Measurements from ENCODE around the gene PSMC3. TPM values are rescaled to one million over a fixed set of nuclear protein-coding genes. Genes with fewer than 3 reads are reported as not detected.

PSMC3 gene
- total RNA-seq, 1 experiment from 2014 or later = 222 TPM

- intact Hi-C loops (cut with micrococcal nuclease; ENCODE audit: unreplicated experiment) = no loop called here
- H3F3A ChIP-seq (ENCODE audit: insufficient read depth, low read depth) = no peaks in the 10 kb centered on the region
- no peaks in the 10 kb centered on the region for H3K4me1 ChIP-seq (replicated peaks; ENCODE audit: insufficient read depth)
- POLR2A ChIA-PET (ENCODE audit: unreplicated experiment) = no interaction called here
- CTCF ChIA-PET = no interaction called here
- no peak overlapping the region for H3K4me2 ChIP-seq
- no peaks in the 10 kb centered on the region for H4K20me1 ChIP-seq (ENCODE audit: insufficient read depth)
- peak in 1 of 2 experiments; percentile 6 for DNase-seq
- no peak overlapping the region for H2AFZ ChIP-seq
- TF ChIP-seq CTCF (conservative IDR thresholded peaks at IDR 0.05) (no peak), EZH2 (IDR thresholded peaks at IDR 0.05; ENCODE audit: low read depth) (no peak)
- H3K27ac ChIP-seq = no peak overlapping the region
- H3K36me3 ChIP-seq (ENCODE audit: low read depth) = no peaks in the 10 kb centered on the region
- H3K4me3 ChIP-seq = no peak overlapping the region
- no peaks in the 10 kb centered on the region for H3K9me3 ChIP-seq (ENCODE audit: insufficient read depth, low read depth)
- no peaks in the 10 kb centered on the region for H3K27me3 ChIP-seq (ENCODE audit: insufficient read depth, low read depth)
- no TSS peak for BruUV-seq (replicated peaks)
- no peaks in the 10 kb centered on the region for H3K9me2 ChIP-seq (ENCODE audit: insufficient read depth)
- H3K79me2 ChIP-seq (ENCODE audit: low read depth) = no peaks in the 10 kb centered on the region
Measured at GRCh38 chr11:47384498-47384897, 41.7 kb downstream of the PSMC3 start.

- POLR2A ChIA-PET (ENCODE audit: unreplicated experiment) = no interaction called here
- TF ChIP-seq CTCF (conservative IDR thresholded peaks at IDR 0.05) (no peak), EZH2 (IDR thresholded peaks at IDR 0.05; ENCODE audit: low read depth) (no peak)
- no peaks in the 10 kb centered on the region for H3K36me3 ChIP-seq (ENCODE audit: low read depth)
- H2AFZ ChIP-seq = no peak overlapping the region
- H3K9me3 ChIP-seq (ENCODE audit: insufficient read depth, low read depth) = no peaks in the 10 kb centered on the region
- no TSS peak for BruUV-seq (replicated peaks)
- H3K9me2 ChIP-seq (ENCODE audit: insufficient read depth) = no peaks in the 10 kb centered on the region
- no peaks in the 10 kb centered on the region for H3K79me2 ChIP-seq (ENCODE audit: low read depth)
- intact Hi-C loops (cut with micrococcal nuclease; ENCODE audit: unreplicated experiment) = no loop called here
- H3F3A ChIP-seq (ENCODE audit: insufficient read depth, low read depth) = no peaks in the 10 kb centered on the region
- H3K27ac ChIP-seq = no peak overlapping the region
- CTCF ChIA-PET = no interaction called here
- no peaks in the 10 kb centered on the region for H3K27me3 ChIP-seq (ENCODE audit: insufficient read depth, low read depth)
- no peaks in the 10 kb centered on the region for H4K20me1 ChIP-seq (ENCODE audit: insufficient read depth)
- H3K4me1 ChIP-seq (replicated peaks; ENCODE audit: insufficient read depth) = no peaks in the 10 kb centered on the region
- H3K4me2 ChIP-seq = no peak overlapping the region
- peak in 1 of 2 experiments; percentile 11 for DNase-seq
- H3K4me3 ChIP-seq = no peak overlapping the region
Measured at GRCh38 chr11:47383071-47383470, 43.2 kb downstream of the PSMC3 start.

- no peaks in the 10 kb centered on the region for H3K9me2 ChIP-seq (ENCODE audit: insufficient read depth)
- no peaks in the 10 kb centered on the region for H4K20me1 ChIP-seq (ENCODE audit: insufficient read depth)
- H3K9me3 ChIP-seq (ENCODE audit: insufficient read depth, low read depth) = no peaks in the 10 kb centered on the region
- no peak overlapping the region for H3K27ac ChIP-seq
- ChIA-PET POLR2A (ENCODE audit: unreplicated experiment) (interaction anchor here (0.6 kb wide), 1 partner anchor 399 kb away, joined by 3 read pairs; no protein-coding TSS in a partner anchor), CTCF (no interaction called here)
- peak in 1 of 2 experiments; percentile 24 for DNase-seq
- no peaks in the 10 kb centered on the region for H3F3A ChIP-seq (ENCODE audit: insufficient read depth, low read depth)
- no peaks in the 10 kb centered on the region for H3K4me1 ChIP-seq (replicated peaks; ENCODE audit: insufficient read depth)
- H2AFZ ChIP-seq = no peak overlapping the region
- H3K36me3 ChIP-seq (ENCODE audit: low read depth) = no peaks in the 10 kb centered on the region
- BruUV-seq (replicated peaks) = no TSS peak
- H3K4me3 ChIP-seq = no peak overlapping the region
- intact Hi-C loops (cut with micrococcal nuclease; ENCODE audit: unreplicated experiment) = no loop called here
- H3K4me2 ChIP-seq = no peak overlapping the region
- H3K27me3 ChIP-seq (ENCODE audit: insufficient read depth, low read depth) = no peaks in the 10 kb centered on the region
- H3K79me2 ChIP-seq (ENCODE audit: low read depth) = no peaks in the 10 kb centered on the region
- no peak for TF ChIP-seq CTCF (conservative IDR thresholded peaks at IDR 0.05)
- TF ChIP-seq EZH2 (IDR thresholded peaks at IDR 0.05; ENCODE audit: low read depth) = no peak
Measured at GRCh38 chr11:47380078-47380477, 46.2 kb downstream of the PSMC3 start.
